ENCODE data around the gene HUNK.

HUNK gene

DNA sequence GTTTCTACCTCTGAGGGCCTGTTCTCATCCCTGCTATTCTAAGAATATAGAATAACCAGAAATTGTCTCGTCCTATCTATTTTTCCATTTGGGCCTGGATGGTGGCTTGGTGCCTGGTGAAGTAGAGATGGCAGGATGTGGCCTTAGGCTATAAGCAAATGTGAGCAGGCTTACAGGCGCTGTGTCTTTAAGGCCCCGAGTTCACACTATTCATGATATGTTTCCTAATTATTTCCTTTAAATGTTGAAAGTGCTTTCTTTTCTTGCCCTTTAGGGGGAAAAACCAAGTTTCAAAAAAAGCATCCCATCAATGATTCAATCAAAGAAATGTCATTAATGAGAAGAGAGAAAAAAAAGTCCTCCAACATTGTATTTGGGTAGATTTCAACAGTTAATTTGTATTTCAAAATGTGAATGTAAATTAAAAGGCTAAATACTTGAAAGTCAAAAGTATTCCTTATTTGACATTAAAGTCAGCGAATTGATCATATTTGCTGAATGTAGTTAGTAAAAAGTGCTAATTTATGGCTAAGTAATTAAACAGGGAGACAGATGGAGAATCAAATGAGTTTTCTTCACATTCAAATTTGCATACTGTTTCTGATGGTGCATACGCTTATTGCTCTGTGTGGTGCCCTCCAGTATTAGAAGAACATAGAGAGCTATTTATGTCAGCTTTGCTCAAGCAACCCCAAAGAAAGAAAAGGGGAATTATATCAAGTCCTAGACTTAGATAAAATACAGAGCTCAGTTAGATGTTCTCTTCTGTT, 34.0 kb upstream of the HUNK start:
- ChIA-PET CTCF (no interaction called here), POLR2A (ENCODE audit: low non-redundant PET) (no interaction called here)
- TF ChIP-seq CTCF (conservative IDR thresholded peaks at IDR 0.05; ENCODE audit: low read depth): no peak
- no peak overlapping the region for H3K27ac ChIP-seq
- DNase-seq (ENCODE audit: low spot score): no peak

- H3K27ac ChIP-seq: no peak overlapping the region
- POLR2A ChIA-PET (ENCODE audit: low non-redundant PET): no interaction called here
- DNase-seq (ENCODE audit: low spot score): no peak
- CTCF ChIA-PET: no interaction called here
- no peak for TF ChIP-seq CTCF (conservative IDR thresholded peaks at IDR 0.05; ENCODE audit: low read depth)
Measured at GRCh38 chr21:31844206-31844605, 28.6 kb upstream of the HUNK start.

- ChIA-PET CTCF (interaction anchor here (0.5 kb wide), 1 partner anchor 346 kb away, joined by 4 read pairs; no protein-coding TSS in a partner anchor), POLR2A (ENCODE audit: low non-redundant PET) (no interaction called here)
- DNase-seq (ENCODE audit: low spot score): no peak
- no peak overlapping the region for H3K27ac ChIP-seq
- TF ChIP-seq CTCF (conservative IDR thresholded peaks at IDR 0.05; ENCODE audit: low read depth): no peak
Measured at GRCh38 chr21:31845151-31845729, 27.6 kb upstream of the HUNK start.

GRCh38 chr21:31846690-31847089, 26.1 kb upstream of the HUNK start:
- POLR2A ChIA-PET (ENCODE audit: low non-redundant PET): no interaction called here
- H3K27ac ChIP-seq: no peak overlapping the region
- no peak for DNase-seq (ENCODE audit: low spot score)
- TF ChIP-seq CTCF (conservative IDR thresholded peaks at IDR 0.05; ENCODE audit: low read depth): no peak
- CTCF ChIA-PET: interaction anchor here (0.6 kb wide), 1 partner anchor 31 kb away, joined by 3 read pairs; no protein-coding TSS in a partner anchor

DNA sequence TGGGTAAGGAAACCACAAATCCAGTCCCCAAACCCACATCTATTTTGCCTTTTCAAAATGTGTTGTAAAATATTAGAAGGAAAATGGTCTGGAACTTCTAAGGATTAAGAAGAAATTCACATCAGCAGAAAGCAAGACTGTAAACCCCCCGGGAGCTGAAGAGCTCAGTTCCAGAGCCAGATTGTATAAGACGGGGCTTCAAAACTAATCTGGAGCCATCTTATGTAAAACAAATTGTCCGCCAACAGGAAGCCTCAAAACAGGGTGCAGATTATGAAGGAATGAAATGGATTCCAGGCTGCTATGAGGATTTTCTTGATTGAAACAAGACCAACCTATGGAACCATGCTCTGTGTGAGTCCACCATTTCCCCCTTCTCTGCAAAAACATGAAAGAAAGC, 25.1 kb upstream of the HUNK start:
- POLR2A ChIA-PET (ENCODE audit: low non-redundant PET): no interaction called here
- TF ChIP-seq CTCF (conservative IDR thresholded peaks at IDR 0.05; ENCODE audit: low read depth): no peak
- CTCF ChIA-PET: no interaction called here
- H3K27ac ChIP-seq: no peak overlapping the region
- DNase-seq (ENCODE audit: low spot score): no peak

DNA sequence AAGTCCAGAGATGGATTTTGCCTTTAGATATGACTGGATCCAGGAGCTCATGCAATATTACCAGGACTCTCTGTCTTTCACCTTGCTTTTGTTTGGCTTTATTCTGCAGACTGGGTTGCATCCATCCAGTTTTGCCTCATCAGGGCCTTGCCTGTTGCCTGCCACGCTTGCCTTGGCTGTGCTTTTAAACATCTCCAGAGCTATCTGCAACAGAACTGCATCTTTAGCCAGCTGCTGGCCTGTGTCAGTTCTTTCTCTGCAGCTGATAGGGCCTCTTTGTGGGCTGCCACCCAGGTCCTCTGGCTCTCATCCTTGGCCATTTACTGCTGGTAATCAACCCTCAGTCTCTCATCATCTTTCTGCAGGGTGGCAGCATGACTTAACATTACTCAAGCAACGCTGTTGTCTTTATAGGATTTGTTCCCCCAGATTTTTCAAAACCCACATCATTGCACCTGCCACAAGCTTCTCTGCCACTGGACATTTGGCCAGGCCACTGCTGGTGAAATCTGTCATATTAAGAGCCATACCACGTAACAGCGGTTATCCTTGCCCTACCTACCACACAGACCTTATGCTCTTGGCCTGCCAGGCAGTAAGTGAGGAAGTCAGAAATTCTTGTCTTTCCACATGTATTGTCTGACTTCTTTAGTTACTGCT, 24.4 kb upstream of the HUNK start:
- POLR2A ChIA-PET (ENCODE audit: low non-redundant PET): no interaction called here
- CTCF ChIA-PET: no interaction called here
- no peak overlapping the region for H3K27ac ChIP-seq
- TF ChIP-seq CTCF (conservative IDR thresholded peaks at IDR 0.05; ENCODE audit: low read depth): no peak
- DNase-seq (ENCODE audit: low spot score): no peak

Measured in RWPE1 (cell line).